IMR-90 (cell line): ENCODE measurements around the gene GH2. TPM values are rescaled to one million over a fixed set of nuclear protein-coding genes. Genes with fewer than 3 reads are reported as not detected.

Source experiments
- ATAC-seq: fragments of 200-7000 bp; cut with Tn5 transposase; 2 replicates; pipeline ENCODE4 v1.9.1; 2020; ENCODE audit warnings: low read depth, mild to moderate bottlenecking, moderate library complexity
- BruUV-seq: library from RNA; stranded (reverse); fragments of 400-500 nt; replicated peaks from 2 replicates; lab custom pipeline; 2021; lab: Mats Ljungman, UMichigan
- CTCF ChIA-PET: fragments of 300-600 bp; formaldehyde crosslinking; extraction: SDS; loops from one replicate; lab custom pipeline; 2021; ENCODE audit warnings: antibody characterized with exemption; lab: Yijun Ruan, JAX
- POLR2A ChIA-PET: fragments of 300-600 bp; sonication (Branson Sonifier 250); formaldehyde crosslinking; loops from one replicate; lab custom pipeline; 2022; ENCODE audit warnings: antibody characterized with exemption; ENCODE audit not compliant: unreplicated experiment; lab: Charles Lee
- DNase-seq: peaks from one replicate; pipeline ENCODE4 v3.0.0; 2013
- H2AFZ ChIP-seq: replicated peaks from 2 replicates; pipeline ENCODE3; 2013; ENCODE audit warnings: low read length, mild to moderate bottlenecking; ENCODE audit not compliant: poor library complexity
- H2AK5ac ChIP-seq: 2 replicates; pipeline ENCODE4 v1.6.1; 2013; ENCODE audit warnings: low read depth, low read length, inconsistent platforms
- H2AK9ac ChIP-seq: replicated peaks from 2 replicates; pipeline ENCODE3; 2013; ENCODE audit warnings: mild to moderate bottlenecking, low read depth, low read length, moderate library complexity; ENCODE audit not compliant: poor library complexity
- H2BK120ac ChIP-seq: 2 replicates; pipeline ENCODE4 v1.6.1; 2013; ENCODE audit warnings: low read depth, low read length, inconsistent platforms
- H2BK15ac ChIP-seq: 3 replicates; pipeline ENCODE4 v1.6.1; 2013; ENCODE audit warnings: low read depth, low read length, inconsistent platforms
- H2BK20ac ChIP-seq: 2 replicates; pipeline ENCODE4 v1.6.1; 2013; ENCODE audit warnings: low read depth, mild to moderate bottlenecking, inconsistent platforms, low read length, moderate library complexity
- H2BK5ac ChIP-seq: 2 replicates; pipeline ENCODE4 v1.6.1; 2013; ENCODE audit warnings: mild to moderate bottlenecking, low read depth, low read length, inconsistent platforms; ENCODE audit not compliant: poor library complexity, severe bottlenecking
- H3K14ac ChIP-seq: replicated peaks from 2 replicates; pipeline ENCODE4 v1.6.1; 2013; ENCODE audit warnings: low read depth, low read length, inconsistent platforms
- H3K18ac ChIP-seq: 2 replicates; pipeline ENCODE4 v1.6.1; 2013; ENCODE audit warnings: low read depth, low read length, control low read depth
- H3K23ac ChIP-seq: 2 replicates; pipeline ENCODE4 v1.6.1; 2013; ENCODE audit warnings: low read depth, low read length, inconsistent platforms
- H3K27ac ChIP-seq: 2 replicates; pipeline ENCODE4 v1.5.1; 2013; ENCODE audit warnings: mild to moderate bottlenecking, control low read depth, low read length; ENCODE audit not compliant: insufficient read depth
- H3K27me3 ChIP-seq: 2 replicates; pipeline ENCODE4 v1.6.1; 2013; ENCODE audit warnings: low read length; ENCODE audit not compliant: control insufficient read depth, insufficient read depth
- H3K36me3 ChIP-seq: 2 replicates; pipeline ENCODE4 v1.6.1; 2013; ENCODE audit warnings: low read length, mixed read lengths; ENCODE audit not compliant: control insufficient read depth, insufficient read depth
- H3K4ac ChIP-seq: 2 replicates; pipeline ENCODE4 v1.6.1; 2013; ENCODE audit warnings: low read depth, low read length, inconsistent platforms
- H3K4me1 ChIP-seq: 2 replicates; pipeline ENCODE4 v1.6.1; 2013; ENCODE audit warnings: low read length, mixed read lengths; ENCODE audit not compliant: control insufficient read depth, insufficient read depth
- H3K4me2 ChIP-seq: 2 replicates; pipeline ENCODE4 v1.6.1; 2013; ENCODE audit warnings: low read depth, mild to moderate bottlenecking, control low read depth, low read length, moderate library complexity
- H3K4me3 ChIP-seq: 2 replicates; pipeline ENCODE4 v1.5.1; 2013; ENCODE audit warnings: low read depth, mild to moderate bottlenecking, control low read depth, low read length, moderate library complexity; ENCODE audit not compliant: insufficient read depth
- H3K56ac ChIP-seq: 2 replicates; pipeline ENCODE4 v1.6.1; 2013; ENCODE audit warnings: low read length, inconsistent platforms; ENCODE audit not compliant: insufficient read depth; ENCODE audit errors: extremely low read depth
- H3K79me1 ChIP-seq, 2 experiments: 2 replicates each; pipeline ENCODE4 v1.6.1; 2013; ENCODE audit warnings: low read length in 2 of 2, inconsistent platforms in 1 of 2, low read depth in 1 of 2
- H3K9ac ChIP-seq: 2 replicates; pipeline ENCODE4 v1.6.1; 2013; ENCODE audit warnings: low read depth, low read length, control low read depth
- H3K9me1 ChIP-seq: 2 replicates; pipeline ENCODE4 v1.6.1; 2013; ENCODE audit warnings: low read length, inconsistent platforms; ENCODE audit not compliant: insufficient read depth
- H3K9me3 ChIP-seq: 2 replicates; pipeline ENCODE4 v1.6.1; 2013; ENCODE audit warnings: low read length; ENCODE audit not compliant: control insufficient read depth, insufficient read depth
- H4K20me1 ChIP-seq: 2 replicates; pipeline ENCODE4 v1.6.1; 2013; ENCODE audit warnings: low read length, inconsistent platforms; ENCODE audit not compliant: insufficient read depth
- H4K5ac ChIP-seq: 2 replicates; pipeline ENCODE4 v1.6.1; 2013; ENCODE audit warnings: mild to moderate bottlenecking, low read depth, low read length, control low read depth
- H4K8ac ChIP-seq, 2 experiments: 2 replicates each; pipeline ENCODE4 v1.6.1; 2013; ENCODE audit warnings: low read depth in 2 of 2, low read length in 2 of 2, control low read depth in 1 of 2, inconsistent platforms in 1 of 2
- H4K91ac ChIP-seq: 2 replicates; pipeline ENCODE4 v1.6.1; 2013; ENCODE audit warnings: low read depth, low read length, inconsistent platforms; ENCODE audit not compliant: insufficient read depth
- BHLHE40 ChIP-seq: fragments of 150-350 bp; IDR thresholded peaks from 2 replicates; pipeline ENCODE4 v1.6.1; 2016; ENCODE audit warnings: mild to moderate bottlenecking, low read depth, low read length
- CHD1 ChIP-seq: IDR thresholded peaks from 2 replicates; pipeline ENCODE4 v1.6.1; 2012; ENCODE audit warnings: low read depth, low read length, improper control_type of control experiment
- FOS ChIP-seq: fragments of 150-350 bp; IDR thresholded peaks from 2 replicates; pipeline ENCODE4 v1.6.1; 2016; ENCODE audit warnings: low read depth, low read length
- MAZ ChIP-seq: IDR thresholded peaks from 2 replicates; pipeline ENCODE4 v1.6.1; 2012; ENCODE audit warnings: low read depth, mild to moderate bottlenecking, low read length, improper control_type of control experiment, moderate library complexity, borderline replicate concordance
- MXI1 ChIP-seq: IDR thresholded peaks from 2 replicates; pipeline ENCODE4 v1.6.1; 2012; ENCODE audit warnings: low read depth, mild to moderate bottlenecking, low read length, moderate library complexity, borderline replicate concordance
- NFE2L2 ChIP-seq: fragments of 150-350 bp; IDR thresholded peaks from 2 replicates; pipeline ENCODE4 v1.6.1; 2016; ENCODE audit warnings: low read depth, mild to moderate bottlenecking, low read length
- POLR2A ChIP-seq: IDR thresholded peaks from 2 replicates; pipeline ENCODE4 v1.6.1; 2012; ENCODE audit warnings: mild to moderate bottlenecking, low read depth, low read length
- RCOR1 ChIP-seq: IDR thresholded peaks from 2 replicates; pipeline ENCODE4 v1.6.1; 2012; ENCODE audit warnings: mild to moderate bottlenecking, low read length, improper control_type of control experiment; ENCODE audit not compliant: insufficient replicate concordance
- RFX5 ChIP-seq: IDR thresholded peaks from 2 replicates; pipeline ENCODE4 v1.8.0; 2012; ENCODE audit warnings: low read depth, mild to moderate bottlenecking, low read length, moderate library complexity
- SMC3 ChIP-seq: fragments of 150-350 bp; IDR thresholded peaks from 2 replicates; pipeline ENCODE4 v1.6.1; 2016; ENCODE audit warnings: low read depth, mild to moderate bottlenecking, antibody characterized with exemption, low read length, moderate library complexity
- WGBS, 2 experiments: methylation state at CpG; one replicate each; pipeline versions ENCODE4 v1.1.5 to v1.1.7; 2013; ENCODE audit warnings: missing lambda C conversion rate in 2 of 2; ENCODE audit not compliant: insufficient read length in 1 of 2; ENCODE audit errors: extremely low coverage in 2 of 2; 5-methylcytosine and 5-hydroxymethylcytosine counted together
- dilution Hi-C: fragments of 300-500 bp; cut with HindIII; formaldehyde crosslinking; loops from one replicate; pipeline ENCODE4 v1.14.3; 2018; ENCODE audit warnings: low sequenced_read_pairs; ENCODE audit not compliant: unreplicated experiment
- in situ Hi-C: fragments of 300-500 bp; cut with MboI; formaldehyde crosslinking; loops from 3 replicates; pipeline ENCODE4 v1.14.3; 2019; ENCODE audit warnings: low sequenced_read_pairs, inconsistent platforms, mixed read lengths
- intact Hi-C: fragments of 100-400 bp; cut with micrococcal nuclease; formaldehyde crosslinking; loops from 2 replicates; pipeline ENCODE4 v1.10.0; 2022
- polyA plus RNA-seq, 3 experiments: library from polyadenylated mRNA; depleted of rRNA; stranded (reverse); fragments of >200 nt; gene quantifications; 2 replicates each; pipeline ENCODE4 v1.2.3, GENCODE V29; 2012; ENCODE audit warnings: low replicate concordance in 1 of 3
- total RNA-seq: library from RNA; depleted of rRNA; stranded (reverse); fragments of >200 nt; gene quantifications from 2 replicates; pipeline ENCODE4 v1.2.3, GENCODE V29; 2012
- TF ChIP-seq, protein P1 (sequence below): conservative IDR thresholded peaks from 2 replicates; pipeline ENCODE4 v1.5.1; 2012; ENCODE audit warnings: mild to moderate bottlenecking, low read depth, low read length, improper control_type of control experiment
- TF ChIP-seq, protein P2 (sequence below): fragments of 150-350 bp; IDR thresholded peaks from 2 replicates; pipeline ENCODE4 v1.6.1; 2016; ENCODE audit warnings: low read depth, mild to moderate bottlenecking, low read length, moderate library complexity, borderline replicate concordance
- TF ChIP-seq, protein P3 (sequence below): fragments of 150-350 bp; IDR thresholded peaks from 2 replicates; pipeline ENCODE4 v1.6.1; 2017; ENCODE audit warnings: mild to moderate bottlenecking, antibody characterized with exemption, low read length, low read depth

The GH2 gene
- total and polyA plus RNA-seq, 2 of the 4 experiments (the other 2 are of a cell fraction) = not detected

DNA sequence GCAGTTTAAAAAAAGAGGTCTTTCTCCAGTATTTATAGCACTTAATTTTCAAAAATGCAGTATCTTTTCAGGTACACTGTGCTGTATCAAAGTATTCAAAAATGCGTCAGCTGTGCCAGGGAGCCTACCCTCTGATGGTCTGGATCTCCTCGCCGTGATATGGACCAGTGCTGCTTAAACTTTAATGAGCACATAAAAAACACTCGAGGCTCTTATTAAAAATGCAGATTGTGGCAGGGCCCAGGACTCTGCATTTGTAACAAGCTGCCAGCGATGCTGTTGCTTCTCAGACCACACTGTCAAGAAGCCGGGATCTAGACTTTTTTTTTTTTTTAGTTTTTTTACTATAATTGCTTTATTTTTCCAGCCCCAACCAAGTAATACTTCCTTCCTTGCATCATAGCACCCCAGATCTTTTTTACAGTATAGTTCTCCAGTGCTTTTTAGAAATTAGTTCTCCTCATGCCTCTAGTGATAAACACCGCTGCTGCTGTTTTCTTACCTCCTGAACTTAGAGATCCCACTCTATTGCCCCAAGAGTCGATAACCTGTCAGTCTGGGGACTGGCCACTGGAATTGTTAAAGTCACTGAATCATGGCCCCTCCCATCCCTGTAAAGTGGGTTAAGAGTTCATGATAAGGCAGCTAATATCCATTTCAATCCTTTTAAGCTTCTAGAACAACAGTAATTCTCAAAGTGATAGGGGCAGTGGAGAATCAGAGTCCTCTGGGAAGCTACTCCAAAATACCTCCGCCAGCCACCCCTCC lies 37.6 kb downstream of the GH2 start:
- Histone ChIP-seq H3K4me2 (peak overlapping the region; percentile 28), H4K20me1 (peaks cover 15% of the 10 kb centered on the region), H2BK15ac (no peak overlapping the region), H3K27me3 (no peaks in the 10 kb centered on the region), H2AK5ac (no peak overlapping the region), H3K14ac (peak overlapping the region; percentile 16; the same call in 1 of the 2 replicates), H4K5ac (peak overlapping the region; percentile 14), H3K18ac (peak overlapping the region; percentile 43; the same call in 1 of the 2 replicates), H3K4ac (peak overlapping the region; percentile 72), H3K9ac (no peak overlapping the region; the same call in 1 of the 2 replicates), H3K56ac (peak overlapping the region; percentile 9; the same call in 1 of the 2 replicates), H2BK5ac (peak overlapping the region; percentile 3), H3K9me1 (peaks cover 10% of the 10 kb centered on the region), H2BK20ac (no peak overlapping the region), H3K4me3 (no peak overlapping the region), H3K27ac (peak overlapping the region; percentile 44; the same call in 1 of the 2 replicates), H3K36me3 (no peaks in the 10 kb centered on the region), H4K91ac (0 out of 2 replicates have a peak overlapping the region, but pooled peaks have one; percentile 21), H2AFZ (peak overlapping the region; percentile 83), H3K9me3 (0 out of 2 replicates have a peak, but pooled peaks cover 3% of the 10 kb centered on the region), H2BK120ac (peak overlapping the region; percentile 68; the same call in 1 of the 2 replicates), H3K4me1 (peaks cover 14% of the 10 kb centered on the region), H2AK9ac (no peak overlapping the region), H3K79me1 (peaks cover 6 to 29% of the 10 kb centered on the region in 2 experiments; a peak in 3 of 4 replicates), H3K23ac (peak overlapping the region; percentile 74; the same call in 1 of the 2 replicates), H4K8ac (peak overlapping the region; percentile 97 to 100)
- DNase-seq (no peak), ATAC-seq (no peak)
- CTCF ChIA-PET = interaction anchor here (0.5 to 2.2 kb wide), 2 partner anchors 22 to 31 kb away, joined by 5 to 7 read pairs; no protein-coding TSS in a partner anchor
- 45% methylated on average over 3 of the region's 9 CpGs; no CpG with 5 or more reads in 1 of the 2 experiments for WGBS, 2 experiments
- dilution Hi-C loops (no loop called here), in situ Hi-C loops (no loop called here), intact Hi-C loops (no loop called here)
- no TSS peak for BruUV-seq
- POLR2A ChIA-PET = interaction anchor here (0.6 kb wide), 3 partner anchors 15 to 609 kb away, joined by 3 to 8 read pairs (median 6); no protein-coding TSS in a partner anchor
- TF ChIP-seq CHD1 = no peak
- TF ChIP-seq, protein P1, sequence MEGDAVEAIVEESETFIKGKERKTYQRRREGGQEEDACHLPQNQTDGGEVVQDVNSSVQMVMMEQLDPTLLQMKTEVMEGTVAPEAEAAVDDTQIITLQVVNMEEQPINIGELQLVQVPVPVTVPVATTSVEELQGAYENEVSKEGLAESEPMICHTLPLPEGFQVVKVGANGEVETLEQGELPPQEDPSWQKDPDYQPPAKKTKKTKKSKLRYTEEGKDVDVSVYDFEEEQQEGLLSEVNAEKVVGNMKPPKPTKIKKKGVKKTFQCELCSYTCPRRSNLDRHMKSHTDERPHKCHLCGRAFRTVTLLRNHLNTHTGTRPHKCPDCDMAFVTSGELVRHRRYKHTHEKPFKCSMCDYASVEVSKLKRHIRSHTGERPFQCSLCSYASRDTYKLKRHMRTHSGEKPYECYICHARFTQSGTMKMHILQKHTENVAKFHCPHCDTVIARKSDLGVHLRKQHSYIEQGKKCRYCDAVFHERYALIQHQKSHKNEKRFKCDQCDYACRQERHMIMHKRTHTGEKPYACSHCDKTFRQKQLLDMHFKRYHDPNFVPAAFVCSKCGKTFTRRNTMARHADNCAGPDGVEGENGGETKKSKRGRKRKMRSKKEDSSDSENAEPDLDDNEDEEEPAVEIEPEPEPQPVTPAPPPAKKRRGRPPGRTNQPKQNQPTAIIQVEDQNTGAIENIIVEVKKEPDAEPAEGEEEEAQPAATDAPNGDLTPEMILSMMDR = no peak
- TF ChIP-seq POLR2A = no peak
- no peak for TF ChIP-seq FOS
- TF ChIP-seq NFE2L2 = no peak
- TF ChIP-seq RCOR1 = no peak
- TF ChIP-seq RFX5 = no peak
- no peak for TF ChIP-seq SMC3
- TF ChIP-seq, protein P2, sequence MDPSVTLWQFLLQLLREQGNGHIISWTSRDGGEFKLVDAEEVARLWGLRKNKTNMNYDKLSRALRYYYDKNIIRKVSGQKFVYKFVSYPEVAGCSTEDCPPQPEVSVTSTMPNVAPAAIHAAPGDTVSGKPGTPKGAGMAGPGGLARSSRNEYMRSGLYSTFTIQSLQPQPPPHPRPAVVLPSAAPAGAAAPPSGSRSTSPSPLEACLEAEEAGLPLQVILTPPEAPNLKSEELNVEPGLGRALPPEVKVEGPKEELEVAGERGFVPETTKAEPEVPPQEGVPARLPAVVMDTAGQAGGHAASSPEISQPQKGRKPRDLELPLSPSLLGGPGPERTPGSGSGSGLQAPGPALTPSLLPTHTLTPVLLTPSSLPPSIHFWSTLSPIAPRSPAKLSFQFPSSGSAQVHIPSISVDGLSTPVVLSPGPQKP = no peak
- TF ChIP-seq MXI1 = no peak
- TF ChIP-seq BHLHE40 = no peak
- TF ChIP-seq, protein P3, sequence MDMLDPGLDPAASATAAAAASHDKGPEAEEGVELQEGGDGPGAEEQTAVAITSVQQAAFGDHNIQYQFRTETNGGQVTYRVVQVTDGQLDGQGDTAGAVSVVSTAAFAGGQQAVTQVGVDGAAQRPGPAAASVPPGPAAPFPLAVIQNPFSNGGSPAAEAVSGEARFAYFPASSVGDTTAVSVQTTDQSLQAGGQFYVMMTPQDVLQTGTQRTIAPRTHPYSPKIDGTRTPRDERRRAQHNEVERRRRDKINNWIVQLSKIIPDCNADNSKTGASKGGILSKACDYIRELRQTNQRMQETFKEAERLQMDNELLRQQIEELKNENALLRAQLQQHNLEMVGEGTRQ = no peak
- TF ChIP-seq MAZ = no peak
